ENCODE results near the gene COL23A1. TPM values are rescaled to one million over a fixed set of nuclear protein-coding genes. Genes with fewer than 3 reads are reported as not detected.

The COL23A1 gene
- total and polyA plus RNA-seq, 2 donors (not counting 1 experiment from before 2014, with no cell fraction given): not detected

DNA sequence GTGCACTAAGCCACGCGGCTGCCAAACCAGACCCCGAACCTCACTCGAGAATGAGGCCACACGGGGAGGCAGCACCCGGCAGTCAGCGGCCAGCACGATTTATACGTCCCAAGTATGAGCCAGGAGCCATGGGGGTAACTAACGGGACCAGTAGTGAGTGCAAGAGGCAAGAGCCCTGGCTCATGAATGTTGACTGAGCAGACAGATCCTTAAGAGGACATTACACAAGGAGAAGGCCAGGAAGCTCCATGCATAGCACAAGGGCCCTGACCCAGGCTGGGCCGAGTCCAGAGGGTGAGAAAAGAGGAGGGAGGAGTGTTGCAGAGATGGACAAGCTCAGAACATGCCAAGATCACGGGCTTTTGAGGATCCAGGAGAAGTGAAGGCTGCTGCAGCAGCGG lies 299.0 kb downstream of the COL23A1 start:
- DNase-seq (ENCODE audit: low read depth in 2 of 2): no peak
- no peak overlapping the region for H3K27ac ChIP-seq (ENCODE audit: insufficient read depth, low read length)
- TF ChIP-seq CTCF (conservative IDR thresholded peaks at IDR 0.05 in 1 of 2, IDR thresholded peaks at IDR 0.05 in 1 of 2; ENCODE audit: low read depth in 1 of 2, low read length in 2 of 2) (no peak), EZH2 (IDR thresholded peaks at IDR 0.05; ENCODE audit: low read length, missing control alignments) (no peak)
- no peak overlapping the region for H2AFZ ChIP-seq (ENCODE audit: low read length)
- no peak overlapping the region for H3K4me2 ChIP-seq (ENCODE audit: extremely low read depth, insufficient read depth, low read length)
- no peaks in the 10 kb centered on the region for H3K4me1 ChIP-seq (ENCODE audit: control insufficient read depth, extremely low read depth, insufficient read depth, low read length)
- no peaks in the 10 kb centered on the region for H3K27me3 ChIP-seq (ENCODE audit: control insufficient read depth, insufficient read depth, low read length)
- H3K36me3 ChIP-seq (ENCODE audit: control insufficient read depth, insufficient read depth, low read length): no peaks in the 10 kb centered on the region
- no peak overlapping the region for H3K4me3 ChIP-seq (replicated peaks in 1 of 4; ENCODE audit: control extremely low read depth in 1 of 4, insufficient read depth in 1 of 4, low read depth in 3 of 4, low read length in 4 of 4)
- H3K9me3 ChIP-seq (ENCODE audit: control insufficient read depth, insufficient read depth, low read depth, low read length): no peaks in the 10 kb centered on the region
- no peak overlapping the region for H3K9ac ChIP-seq (ENCODE audit: insufficient read depth, low read length)
- H4K20me1 ChIP-seq (ENCODE audit: control insufficient read depth, extremely low read depth, insufficient read depth, low read length): no peaks in the 10 kb centered on the region
- H3K79me2 ChIP-seq (ENCODE audit: control insufficient read depth, insufficient read depth, low read length): no peaks in the 10 kb centered on the region

GRCh38 chr5:178290376-178290775 lies 299.8 kb downstream of the COL23A1 start:
- no peaks in the 10 kb centered on the region for H3K79me2 ChIP-seq (ENCODE audit: control insufficient read depth, insufficient read depth, low read length)
- H2AFZ ChIP-seq (ENCODE audit: low read length): no peak overlapping the region
- no peak overlapping the region for H3K27ac ChIP-seq (ENCODE audit: insufficient read depth, low read length)
- H3K9me3 ChIP-seq (ENCODE audit: control insufficient read depth, insufficient read depth, low read depth, low read length): no peaks in the 10 kb centered on the region
- H3K4me1 ChIP-seq (ENCODE audit: control insufficient read depth, extremely low read depth, insufficient read depth, low read length): no peaks in the 10 kb centered on the region
- H4K20me1 ChIP-seq (ENCODE audit: control insufficient read depth, extremely low read depth, insufficient read depth, low read length): no peaks in the 10 kb centered on the region
- no peak overlapping the region for H3K4me3 ChIP-seq (replicated peaks in 1 of 4; ENCODE audit: control extremely low read depth in 1 of 4, insufficient read depth in 1 of 4, low read depth in 3 of 4, low read length in 4 of 4)
- no peaks in the 10 kb centered on the region for H3K36me3 ChIP-seq (ENCODE audit: control insufficient read depth, insufficient read depth, low read length)
- DNase-seq (ENCODE audit: low read depth in 2 of 2): no peak
- no peak overlapping the region for H3K9ac ChIP-seq (ENCODE audit: insufficient read depth, low read length)
- TF ChIP-seq EZH2 (IDR thresholded peaks at IDR 0.05; ENCODE audit: low read length, missing control alignments) (no peak), CTCF (conservative IDR thresholded peaks at IDR 0.05 in 1 of 2, IDR thresholded peaks at IDR 0.05 in 1 of 2; ENCODE audit: low read depth in 1 of 2, low read length in 2 of 2) (no peak)
- no peaks in the 10 kb centered on the region for H3K27me3 ChIP-seq (ENCODE audit: control insufficient read depth, insufficient read depth, low read length)
- H3K4me2 ChIP-seq (ENCODE audit: extremely low read depth, insufficient read depth, low read length): no peak overlapping the region

GRCh38 chr5:178289438-178289837 lies 300.8 kb downstream of the COL23A1 start:
- Histone ChIP-seq H3K27me3 (ENCODE audit: control insufficient read depth, insufficient read depth, low read length) (no peaks in the 10 kb centered on the region), H3K79me2 (ENCODE audit: control insufficient read depth, insufficient read depth, low read length) (no peaks in the 10 kb centered on the region), H3K4me1 (ENCODE audit: control insufficient read depth, extremely low read depth, insufficient read depth, low read length) (no peaks in the 10 kb centered on the region), H3K4me2 (ENCODE audit: extremely low read depth, insufficient read depth, low read length) (no peak overlapping the region), H3K27ac (ENCODE audit: insufficient read depth, low read length) (no peak overlapping the region), H3K9ac (ENCODE audit: insufficient read depth, low read length) (no peak overlapping the region), H3K36me3 (ENCODE audit: control insufficient read depth, insufficient read depth, low read length) (no peaks in the 10 kb centered on the region), H2AFZ (ENCODE audit: low read length) (no peak overlapping the region), H3K4me3 (replicated peaks in 1 of 4; ENCODE audit: control extremely low read depth in 1 of 4, insufficient read depth in 1 of 4, low read depth in 3 of 4, low read length in 4 of 4) (no peak overlapping the region), H3K9me3 (ENCODE audit: control insufficient read depth, insufficient read depth, low read depth, low read length) (no peaks in the 10 kb centered on the region), H4K20me1 (ENCODE audit: control insufficient read depth, extremely low read depth, insufficient read depth, low read length) (no peaks in the 10 kb centered on the region)
- no peak for DNase-seq (ENCODE audit: low read depth in 2 of 2)
- no peak for TF ChIP-seq EZH2 (IDR thresholded peaks at IDR 0.05; ENCODE audit: low read length, missing control alignments)
- TF ChIP-seq CTCF (conservative IDR thresholded peaks at IDR 0.05 in 1 of 2, IDR thresholded peaks at IDR 0.05 in 1 of 2; ENCODE audit: low read depth in 1 of 2, low read length in 2 of 2): no peak

Measured in fibroblast of lung (primary cell).